Stimulated activated CD4-positive, alpha-beta T cell treated with anti-CD3 and anti-CD28 coated beads, TNF-alpha, amount 100 ng/mL, for 4 hours (primary cell): ENCODE results near the gene LCE1F.

Experiments used
- DNase-seq, 3 experiments: peaks; one replicate each; pipeline ENCODE4 v3.0.0-alpha.2; 2020; ENCODE audit warnings: low read depth in 3 of 3

The LCE1F gene

GRCh38 chr1:152774875-152775274, at the start of gene LCE1F:
Gene LCE1F (plus strand): TSS chr1:152775140. CDS start chr1:152776372, 1,232 bp downstream.
- DNase-seq, result no peak

- no peak for DNase-seq
Measured at GRCh38 chr1:152725261-152725660, 49.7 kb upstream of the LCE1F start.

- no peak for DNase-seq
Measured at GRCh38 chr1:152728986-152729385, 46.0 kb upstream of the LCE1F start.

GRCh38 chr1:152735648-152736047, 39.3 kb upstream of the LCE1F start:
- DNase-seq, result no peak

GRCh38 chr1:152737997-152738396, 36.9 kb upstream of the LCE1F start:
- DNase-seq, result no peak

GRCh38 chr1:152739841-152740240, 35.1 kb upstream of the LCE1F start:
- DNase-seq, result no peak

- DNase-seq, result no peak
Measured at GRCh38 chr1:152741656-152742055, 33.3 kb upstream of the LCE1F start.

GRCh38 chr1:152743371-152744145, 31.4 kb upstream of the LCE1F start:
- DNase-seq, result no peak

- no peak for DNase-seq
Measured at GRCh38 chr1:152745289-152745704, 29.6 kb upstream of the LCE1F start.

GRCh38 chr1:152745765-152746444, 29.0 kb upstream of the LCE1F start:
- no peak for DNase-seq

- DNase-seq, result no peak
Measured at GRCh38 chr1:152747831-152748230, 27.1 kb upstream of the LCE1F start.

- DNase-seq, result no peak
Measured at GRCh38 chr1:152752225-152752624, 22.7 kb upstream of the LCE1F start.

- no peak for DNase-seq
Measured at GRCh38 chr1:152753586-152753985, 21.4 kb upstream of the LCE1F start.

- no peak for DNase-seq
Measured at GRCh38 chr1:152756872-152757271, 18.1 kb upstream of the LCE1F start.

GRCh38 chr1:152757747-152758146, 17.2 kb upstream of the LCE1F start, which contains the start of gene KPRP:
Gene KPRP (plus strand): TSS chr1:152758025. CDS start chr1:152759589, 1,564 bp downstream.
- no peak for DNase-seq

GRCh38 chr1:152758636-152759035, 16.3 kb upstream of the LCE1F start:
- no peak for DNase-seq

GRCh38 chr1:152759453-152760173, 15.3 kb upstream of the LCE1F start:
- DNase-seq, result no peak

GRCh38 chr1:152760551-152761190, 14.3 kb upstream of the LCE1F start:
- DNase-seq, result no peak

GRCh38 chr1:152761609-152762213, 13.2 kb upstream of the LCE1F start:
- no peak for DNase-seq

GRCh38 chr1:152768847-152769533, 6.0 kb upstream of the LCE1F start:
- no peak for DNase-seq

- no peak for DNase-seq
Measured at GRCh38 chr1:152770411-152770810, 4.5 kb upstream of the LCE1F start.
